GM18519 (cell line): ENCODE results near the gene LRRC49.
"Not testable (repeated sequence)": the region's sequence is repeated elsewhere in the genome, so short reads cannot be mapped to it uniquely, and the experiment has no call there.

Source experiments
- ATAC-seq: cut with Tn5 transposase; IDR thresholded peaks from one replicate; pipeline ENCODE4 v1.9.1; 2021; ENCODE audit warnings: mild to moderate bottlenecking, moderate library complexity; ENCODE audit not compliant: unreplicated experiment, low FRiP score

LRRC49 gene

DNA sequence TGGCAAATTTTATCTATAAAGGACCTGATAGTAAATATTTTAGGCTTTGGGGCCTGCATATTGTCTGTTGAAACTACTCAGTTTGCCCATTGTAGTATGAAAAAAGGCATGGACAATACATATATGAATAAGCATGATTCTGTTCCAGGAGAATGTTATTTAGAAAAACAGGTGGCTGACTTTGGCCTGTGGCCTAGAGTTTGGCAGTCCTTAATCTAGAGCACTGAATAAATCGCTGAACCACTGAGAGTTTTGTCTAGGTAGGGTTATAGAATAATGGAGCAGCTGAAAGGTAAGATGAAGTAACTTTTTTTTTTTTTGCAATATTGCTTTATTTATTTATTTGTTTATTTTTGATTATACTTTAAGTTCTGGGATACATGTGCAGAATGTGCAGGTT is 75.0 kb downstream of the LRRC49 start:
- ATAC-seq: no peak

DNA sequence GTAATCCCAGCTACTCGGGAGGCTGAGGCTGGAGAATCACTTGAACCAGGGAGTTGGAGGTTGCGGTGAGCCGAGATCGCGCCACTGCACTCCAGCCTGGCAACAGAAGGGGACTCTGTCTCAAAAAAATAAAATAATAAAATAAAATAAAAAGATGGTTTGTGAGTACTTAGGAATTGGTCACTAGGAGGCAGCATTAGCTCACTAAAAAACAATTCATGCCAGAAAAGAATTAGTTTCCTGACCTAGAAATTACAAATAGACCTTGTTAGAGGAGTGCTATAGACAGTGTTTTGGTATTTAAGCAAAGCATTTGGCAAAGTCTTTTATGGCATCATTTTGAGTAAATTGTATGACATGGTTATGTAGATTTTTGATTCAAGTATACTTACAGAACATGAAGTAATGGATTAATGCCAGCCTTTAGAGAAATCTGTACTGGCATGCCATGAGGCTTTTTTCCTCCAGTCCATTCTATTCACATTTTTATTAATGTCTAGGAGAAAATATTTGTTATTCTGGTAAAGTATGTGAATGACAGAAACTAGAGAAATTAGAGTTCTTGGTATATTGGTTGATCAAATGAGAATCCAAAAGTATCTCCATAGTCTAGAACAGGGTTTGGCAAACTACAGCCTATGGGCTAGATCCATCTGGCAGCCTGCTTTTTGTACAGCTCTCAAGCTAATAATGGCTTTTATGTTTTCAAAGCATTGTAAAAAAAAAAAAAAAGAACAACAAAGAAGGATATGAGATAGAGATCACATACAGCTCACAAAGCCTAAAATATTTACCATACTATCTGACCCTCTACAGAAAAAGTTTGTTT is 81.6 kb downstream of the LRRC49 start:
- no peak for ATAC-seq

DNA sequence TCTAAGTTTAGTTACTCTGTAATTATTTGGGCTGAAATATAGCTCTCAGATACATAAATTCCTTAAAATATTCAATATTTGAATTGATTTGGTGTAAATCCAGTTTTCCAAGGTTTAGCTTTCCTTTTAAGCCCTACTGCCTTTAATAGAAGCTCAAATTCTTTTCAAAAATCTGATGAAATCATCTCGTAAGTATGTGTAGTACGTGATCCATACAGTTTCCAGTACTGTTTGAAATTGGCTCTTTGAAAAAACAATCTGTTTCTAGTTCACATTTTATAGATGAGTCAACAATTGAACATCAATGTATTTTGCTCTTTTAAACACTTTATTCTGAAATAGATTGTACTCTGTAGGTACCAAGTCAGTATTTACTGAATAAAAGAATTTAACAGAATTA is 84.2 kb downstream of the LRRC49 start:
- ATAC-seq: no peak

DNA sequence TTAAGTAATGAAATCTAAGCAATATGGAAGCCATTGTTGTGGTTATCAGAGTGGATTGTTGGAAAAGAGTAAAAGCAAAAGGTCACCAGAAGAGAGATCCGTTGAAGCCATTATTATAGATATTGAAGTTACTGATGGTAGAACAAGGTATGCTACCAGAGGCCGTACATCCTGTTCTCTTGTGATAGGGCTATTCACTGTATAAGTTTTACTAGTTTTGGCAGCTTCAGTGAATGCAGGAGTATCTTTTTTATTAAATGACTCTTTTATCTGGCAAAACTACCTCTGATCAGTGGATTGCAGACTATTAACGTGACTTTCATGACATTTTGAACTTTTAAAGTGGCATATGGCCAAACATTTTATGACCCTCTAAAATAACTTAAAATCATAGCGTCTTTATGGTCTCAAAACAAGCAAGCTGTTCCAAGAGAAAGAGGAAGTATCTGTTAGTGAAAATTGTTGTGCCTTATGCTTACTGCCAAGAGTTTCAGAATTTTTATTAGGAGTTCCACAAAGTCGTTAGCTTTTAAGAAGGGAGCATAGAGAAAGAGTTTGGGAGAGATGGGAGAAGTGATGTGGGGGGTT is 102.9 kb downstream of the LRRC49 start:
- ATAC-seq: no peak

- ATAC-seq: no peak
These were observed 105.7 kb downstream of the LRRC49 start for GRCh38 chr15:70998319-70998718.

GRCh38 chr15:71002316-71002715 is 109.7 kb downstream of the LRRC49 start:
- ATAC-seq: no peak

- no peak for ATAC-seq
These were observed 110.7 kb downstream of the LRRC49 start for GRCh38 chr15:71003319-71003718.

DNA sequence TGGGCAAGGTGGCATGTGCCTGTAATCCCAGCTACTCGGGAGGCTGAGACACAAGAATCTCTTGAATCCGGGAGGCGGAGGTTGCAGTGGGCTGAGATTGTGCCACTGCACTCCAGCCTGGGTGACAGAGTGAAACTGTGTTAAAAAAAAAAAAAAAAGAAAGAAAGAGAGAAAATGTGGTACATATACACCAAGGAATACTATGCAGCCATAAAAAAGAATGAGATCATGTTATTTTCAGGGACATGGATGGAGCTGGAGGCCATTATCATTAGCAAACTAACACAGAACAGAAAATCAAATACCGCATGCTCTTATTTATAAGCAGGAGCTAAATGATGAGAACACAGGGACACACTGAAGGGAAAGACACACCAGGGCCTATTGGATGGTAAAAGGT is 111.9 kb downstream of the LRRC49 start:
- ATAC-seq: not testable (repeated sequence)

DNA sequence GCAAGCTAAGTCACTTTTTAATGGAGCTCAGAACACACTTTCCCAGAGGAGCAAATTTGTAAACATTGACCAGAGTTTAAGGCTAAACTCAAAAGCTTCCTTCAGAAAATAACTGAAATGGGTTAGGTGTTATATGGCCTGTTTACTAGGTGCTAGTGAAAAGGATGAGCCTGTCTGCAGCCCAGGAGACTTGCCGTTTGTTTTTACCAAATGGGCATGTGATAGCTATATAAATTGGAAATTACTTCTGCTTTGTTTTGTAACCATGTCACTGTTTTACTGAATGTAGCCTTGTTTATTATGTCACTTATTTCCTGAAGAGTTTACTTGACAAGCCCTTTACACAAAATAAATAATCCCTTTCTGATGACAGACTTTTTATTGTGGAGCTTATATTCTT is 113.3 kb downstream of the LRRC49 start:
- no peak for ATAC-seq

- no peak for ATAC-seq
These were observed 115.7 kb downstream of the LRRC49 start for GRCh38 chr15:71008250-71008870.

DNA sequence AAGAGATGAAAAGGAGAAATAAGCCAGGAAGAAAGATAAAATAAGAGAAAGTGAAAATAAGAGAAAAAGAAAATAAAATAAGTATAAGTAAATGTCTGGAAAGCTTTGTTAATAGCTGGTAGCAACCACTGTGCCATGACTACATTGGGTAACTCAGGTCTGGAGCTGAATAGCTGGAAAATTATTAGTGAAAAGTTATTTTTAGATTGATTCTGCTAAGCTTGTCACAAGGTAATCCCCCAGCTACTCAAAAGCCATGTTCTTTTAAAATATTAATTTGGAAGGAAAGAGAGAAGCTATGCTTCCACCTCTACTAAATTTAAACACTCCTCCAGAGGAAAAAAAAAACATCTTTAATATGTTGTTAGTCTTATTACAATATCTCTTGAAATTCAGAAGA is 117.8 kb downstream of the LRRC49 start:
- no peak for ATAC-seq

- ATAC-seq: no peak
These were observed 118.4 kb downstream of the LRRC49 start for GRCh38 chr15:71010997-71011396.

DNA sequence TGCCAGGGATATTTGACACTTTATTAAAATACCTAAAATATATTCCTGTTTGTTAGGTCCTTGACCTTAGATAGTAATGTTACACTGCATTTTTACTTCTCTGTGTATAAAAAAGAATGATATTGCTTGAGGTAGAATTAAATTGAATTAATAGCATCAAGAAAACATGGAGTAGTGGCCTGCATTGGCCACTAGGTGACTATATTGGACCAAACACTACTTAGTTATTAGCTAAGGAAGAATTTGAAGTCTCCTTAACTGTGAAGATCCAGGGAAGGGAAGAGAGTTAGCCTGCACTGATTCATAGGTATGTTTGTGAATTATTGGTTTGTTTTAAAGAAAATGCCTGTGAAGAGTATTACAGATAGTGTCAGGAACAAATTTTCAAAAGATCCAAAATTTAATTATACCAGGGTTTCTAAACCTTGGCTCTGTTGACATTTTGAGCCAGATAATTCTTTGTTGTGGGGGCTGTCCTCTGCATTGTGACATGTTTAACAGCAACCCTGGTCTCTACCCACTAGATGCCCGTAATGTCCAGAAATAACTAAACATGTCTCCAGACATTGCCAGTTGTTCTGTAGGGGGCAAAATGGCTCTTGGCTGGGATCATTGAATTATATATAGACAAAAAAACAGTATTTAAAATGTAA is 119.0 kb downstream of the LRRC49 start:
- ATAC-seq: no peak

DNA sequence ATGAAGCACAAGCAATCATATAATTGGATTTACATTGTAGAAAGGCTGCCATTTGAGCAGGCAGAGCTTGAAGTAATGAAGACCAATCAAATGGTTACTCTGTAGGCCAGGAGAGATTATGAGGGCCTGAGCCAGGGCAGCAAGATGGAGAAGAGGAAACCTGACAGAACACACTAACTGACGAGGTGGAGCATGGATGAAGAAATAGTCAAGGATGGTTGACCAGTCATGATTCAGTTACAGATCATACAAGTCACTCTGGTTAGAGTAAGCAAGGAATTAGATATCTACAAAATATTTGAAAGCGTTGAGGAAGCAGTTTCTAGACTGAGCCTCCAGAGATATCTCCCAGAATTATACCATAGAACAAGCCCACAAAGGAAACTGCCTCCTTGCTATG is 120.8 kb downstream of the LRRC49 start:
- ATAC-seq: no peak

DNA sequence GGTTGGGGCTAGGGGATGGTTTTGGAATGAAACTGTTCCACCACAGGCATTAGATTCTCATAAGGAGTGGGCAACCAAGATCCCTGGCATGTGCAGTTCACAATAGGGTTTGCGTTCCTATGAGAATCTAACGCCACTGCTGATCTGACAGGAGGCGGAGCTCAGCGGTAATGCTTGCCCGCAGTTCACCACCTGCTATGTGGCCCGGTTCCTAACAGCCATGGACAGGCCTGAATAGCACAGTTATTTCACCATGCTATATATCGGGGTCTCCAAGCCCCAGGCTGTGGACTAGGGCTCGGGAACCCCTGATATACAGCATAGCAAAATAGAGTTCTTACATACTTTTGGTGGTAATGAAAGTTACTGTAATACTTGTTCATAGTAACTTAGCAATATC is 122.7 kb downstream of the LRRC49 start:
- no peak for ATAC-seq

- not testable (repeated sequence) for ATAC-seq
These were observed 138.6 kb downstream of the LRRC49 start for GRCh38 chr15:71031232-71031631.

DNA sequence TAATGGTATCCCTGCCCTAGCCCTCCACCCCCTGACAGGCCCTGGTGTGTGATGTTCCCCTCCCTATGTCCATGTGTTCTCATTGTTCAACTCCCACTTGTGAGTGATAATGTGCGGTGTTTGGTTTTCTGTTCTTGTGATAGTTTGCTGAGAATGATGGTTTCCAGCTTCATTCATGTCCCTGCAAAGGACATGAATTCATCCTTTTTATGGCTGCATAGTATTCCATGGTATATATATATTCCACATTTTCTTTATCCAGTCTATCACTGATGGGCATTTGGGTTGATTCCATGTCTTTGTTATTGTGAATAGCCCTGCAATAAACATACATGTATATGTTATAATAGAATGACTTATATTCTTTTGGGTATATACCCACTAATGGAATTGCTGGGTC is 142.9 kb downstream of the LRRC49 start:
- ATAC-seq: not testable (repeated sequence)

- no peak for ATAC-seq
These were observed 149.8 kb downstream of the LRRC49 start for GRCh38 chr15:71042356-71042922.

- no peak for ATAC-seq
These were observed 150.7 kb downstream of the LRRC49 start for GRCh38 chr15:71043373-71043772.

DNA sequence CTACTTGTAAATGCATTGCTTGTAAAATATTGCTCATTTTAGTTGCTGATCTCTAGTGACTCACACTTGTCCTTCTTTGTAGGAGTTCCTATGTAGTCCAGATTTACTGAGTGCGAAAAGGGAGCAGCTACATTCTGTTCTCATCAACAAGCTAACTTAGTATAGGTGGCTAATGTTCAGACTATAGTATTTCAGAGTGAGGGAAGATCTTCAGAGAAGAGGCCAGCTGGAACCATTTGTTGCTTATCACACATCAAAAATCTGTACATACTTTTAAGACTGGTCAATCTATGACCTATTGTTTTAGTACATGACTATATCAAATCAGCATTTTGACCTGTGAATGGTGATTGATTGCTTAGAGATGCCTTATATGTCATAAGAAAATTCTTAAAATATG is 151.4 kb downstream of the LRRC49 start:
- ATAC-seq: no peak

DNA sequence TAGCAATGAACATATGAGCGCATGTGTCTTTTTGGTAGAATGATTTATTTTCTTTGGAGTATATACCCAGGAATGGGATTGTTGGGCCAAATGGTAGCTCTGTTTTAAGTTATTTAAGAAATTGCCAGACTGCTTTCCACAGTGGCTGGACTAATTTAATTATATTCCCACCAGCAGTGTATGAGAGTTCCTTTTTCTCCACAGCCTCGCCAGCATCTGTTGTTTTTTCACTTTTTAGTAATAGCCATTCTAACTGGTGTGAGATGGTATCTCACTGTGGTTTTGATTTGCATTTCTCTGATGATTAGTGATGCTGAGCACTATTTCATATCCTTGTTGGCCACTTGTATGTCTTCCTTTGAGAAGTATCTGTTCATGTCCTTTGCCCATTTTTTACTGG is 153.5 kb downstream of the LRRC49 start:
- ATAC-seq: not testable (repeated sequence)
